CD1c-positive myeloid dendritic cell (primary cell): Measurements from ENCODE around the gene SPATS2L.

Experiments
- DNase-seq: peaks from one replicate; pipeline ENCODE4 v3.0.0-alpha.2; 2016; ENCODE audit errors: extremely low spot score

SPATS2L gene

DNA sequence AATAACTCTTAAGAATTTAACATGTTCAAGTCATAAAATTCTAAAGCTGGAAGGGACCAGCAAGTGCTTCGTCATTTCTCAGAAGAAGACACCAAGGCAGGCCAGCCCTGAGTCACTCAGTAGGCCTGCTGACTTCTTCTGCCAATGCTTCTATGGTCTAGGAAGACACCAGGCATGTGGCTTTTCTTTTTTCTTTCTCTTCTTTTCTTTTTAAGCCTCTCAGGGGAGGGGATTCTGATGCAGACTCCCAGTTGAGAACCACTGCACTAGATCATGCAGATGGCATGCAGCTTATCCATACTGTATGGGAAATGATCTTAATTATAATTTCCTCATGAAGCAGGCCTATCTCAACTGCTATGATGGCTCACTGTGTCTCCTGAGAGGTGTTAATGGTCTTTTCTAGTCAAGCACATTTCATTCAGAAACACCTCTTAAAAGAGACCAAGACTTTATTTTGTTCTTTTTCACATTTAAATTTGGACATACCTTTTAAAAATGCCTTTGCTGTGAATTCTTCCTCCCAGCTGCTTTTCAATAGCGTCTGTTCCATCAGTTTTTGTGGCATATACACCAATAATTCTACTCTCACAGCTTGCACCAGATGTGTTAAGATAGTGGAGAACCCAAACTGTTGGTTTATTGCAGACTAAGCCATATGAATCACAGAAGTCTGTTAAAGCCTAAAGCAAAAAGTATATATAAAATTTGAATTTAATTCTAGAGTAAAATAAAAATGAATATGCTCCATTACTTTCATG, 192.1 kb downstream of the SPATS2L start:
- DNase-seq: no peak

DNA sequence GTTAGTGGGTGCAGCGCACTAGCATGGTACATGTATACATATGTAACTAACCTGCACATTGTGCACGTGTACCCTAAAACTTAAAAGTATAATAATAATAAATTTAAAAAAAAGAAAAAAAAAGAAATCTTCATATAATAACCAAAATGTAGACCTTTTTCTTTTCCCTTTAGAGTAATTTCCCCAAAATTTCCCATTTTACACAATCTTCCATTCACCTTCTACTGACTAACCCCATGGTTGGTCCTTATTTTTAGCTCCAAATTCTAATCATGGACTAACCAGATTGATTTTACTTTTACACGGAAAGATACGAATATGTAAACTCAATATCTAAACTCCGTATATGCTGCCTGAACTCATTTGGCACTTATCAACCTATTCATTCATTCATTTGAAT, 195.7 kb downstream of the SPATS2L start:
- no peak for DNase-seq

DNA sequence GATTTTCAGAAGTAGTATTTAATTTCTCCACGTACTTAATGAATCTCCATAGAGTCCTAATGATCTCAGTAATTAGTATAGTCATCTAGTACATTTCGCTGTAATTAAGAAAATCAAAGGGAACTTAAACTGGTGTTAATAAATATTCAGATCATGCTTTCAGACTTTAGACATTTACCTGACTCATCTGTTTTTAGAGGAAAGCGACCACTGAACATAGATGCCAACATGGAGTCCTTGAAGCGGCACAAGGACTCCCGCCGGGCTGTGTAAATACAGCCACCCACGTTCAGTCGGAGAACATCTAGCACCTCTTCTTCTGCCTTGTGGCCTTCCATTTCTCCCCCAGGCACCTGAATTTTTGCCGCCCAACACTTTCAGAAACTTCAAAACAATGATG, 200.2 kb downstream of the SPATS2L start:
- DNase-seq: no peak

DNA sequence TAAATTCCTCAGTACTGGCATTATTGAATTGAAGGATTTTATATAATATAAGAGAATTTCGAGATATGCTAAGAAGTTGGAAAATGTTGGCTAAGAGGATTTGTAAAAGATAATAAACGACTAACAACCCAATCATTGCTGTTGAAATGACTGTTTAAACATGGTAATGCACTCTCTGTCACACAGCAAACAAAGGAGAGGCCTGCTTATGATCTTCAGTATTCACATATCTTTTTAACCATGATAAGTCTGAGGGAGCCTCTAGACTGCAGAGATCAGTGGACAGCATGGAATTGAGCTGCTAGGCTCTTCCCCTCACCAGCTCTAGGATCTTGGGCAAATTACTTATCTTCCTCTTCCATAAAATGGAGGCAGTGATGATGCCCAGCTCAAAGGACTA, 200.7 kb downstream of the SPATS2L start:
- no peak for DNase-seq

DNA sequence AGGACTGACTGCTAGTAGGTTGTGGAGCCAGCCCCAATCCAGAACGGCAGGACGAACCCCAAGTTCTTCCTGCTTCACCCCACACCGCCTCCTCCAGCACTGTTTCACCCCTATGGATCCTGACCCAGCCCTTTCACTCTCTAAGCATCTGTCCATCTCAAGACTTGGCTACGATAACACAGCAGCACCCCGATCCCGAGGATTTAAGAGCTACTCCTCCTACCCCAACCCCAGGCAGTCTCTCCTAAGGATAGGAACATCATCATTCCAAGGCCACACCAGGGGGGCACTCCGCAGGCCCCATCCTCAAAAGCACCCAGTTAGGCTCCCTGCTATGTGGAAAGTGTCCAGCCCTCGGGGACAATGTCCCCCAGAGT, 202.7 kb downstream of the SPATS2L start:
- DNase-seq: no peak

DNA sequence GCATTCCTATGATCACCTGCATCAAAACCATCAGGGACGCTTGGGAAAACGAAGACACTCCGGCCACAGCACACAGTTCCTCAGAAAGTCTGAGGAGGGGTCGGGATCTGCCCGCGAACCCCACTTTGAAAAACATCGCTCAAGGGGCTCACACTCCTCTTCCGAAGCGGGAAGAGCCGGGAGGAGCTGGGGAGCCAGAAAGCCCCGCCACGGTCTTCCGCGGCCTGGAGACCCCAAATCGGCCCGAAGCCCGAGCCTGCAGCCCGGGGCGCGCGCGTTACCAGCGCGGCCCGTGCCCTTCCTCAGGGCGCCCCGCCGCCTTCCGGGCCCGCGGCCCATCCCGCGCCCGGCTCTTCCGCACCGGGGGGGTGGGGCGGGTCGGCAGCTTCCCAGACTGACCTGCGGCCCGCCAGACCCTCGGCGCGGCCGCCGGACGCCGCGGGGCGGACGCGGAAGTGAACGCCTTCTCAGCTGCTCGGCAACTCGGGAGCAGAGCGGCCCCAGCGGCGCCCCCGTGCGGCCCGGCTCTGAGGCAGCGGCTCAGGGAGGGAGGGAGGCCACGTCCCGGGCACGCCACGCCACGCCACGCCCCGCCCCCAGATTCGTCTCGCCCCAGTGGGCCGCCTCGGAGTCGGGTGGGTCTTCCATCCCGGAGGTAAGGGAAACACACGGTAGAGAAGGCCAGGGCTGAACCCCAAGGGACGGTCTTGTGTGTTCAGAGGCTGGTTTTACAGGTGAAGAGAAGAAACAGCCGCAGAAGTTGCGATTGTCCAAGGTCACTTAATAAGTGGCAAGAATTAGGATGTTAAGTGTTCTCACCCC, 203.3 kb downstream of the SPATS2L start, which contains the start of gene KCTD18:
Gene KCTD18 (minus strand): TSS at position 457 of the 822 bp plus-strand sequence. CDS start 3,052 bp downstream, outside the sequence.
- peak; percentile 93 for DNase-seq

DNA sequence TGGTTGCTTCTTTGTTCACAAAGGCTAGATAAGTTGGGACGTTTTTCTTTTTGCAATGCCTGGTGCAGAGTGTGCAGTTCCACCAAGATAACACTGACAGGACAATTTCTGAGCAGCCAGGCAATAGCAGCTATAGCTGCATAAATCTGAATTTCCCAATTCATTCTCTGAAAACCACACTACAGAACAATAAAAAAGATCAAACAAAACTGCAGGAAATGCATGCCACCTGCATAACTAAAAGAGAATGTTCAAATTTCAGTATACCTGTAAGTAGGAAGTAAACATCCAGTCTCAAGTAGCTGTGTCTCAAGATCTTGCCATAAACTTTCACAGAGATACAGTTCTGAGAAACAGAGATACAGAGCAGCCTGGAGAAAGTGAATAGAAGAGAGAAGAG, 208.7 kb downstream of the SPATS2L start:
- DNase-seq: no peak

DNA sequence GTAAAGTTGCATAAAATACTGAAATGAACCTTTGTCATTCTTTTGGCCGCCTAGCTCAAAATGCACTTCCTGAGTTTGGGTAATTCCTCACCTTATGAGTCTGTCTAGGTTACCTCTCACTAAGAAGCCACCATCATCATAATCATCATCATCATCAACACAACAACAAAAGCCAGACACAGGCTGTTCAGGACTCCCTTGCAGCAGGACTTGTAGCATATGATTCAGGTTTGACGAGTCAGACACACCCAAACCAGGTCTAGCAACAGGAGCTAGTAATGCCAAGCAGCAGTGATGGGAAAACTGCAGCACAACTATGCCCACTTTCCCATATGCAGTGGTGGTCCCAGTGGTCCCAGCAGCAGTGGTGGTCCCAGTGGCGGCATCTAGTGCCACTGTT, 216.7 kb downstream of the SPATS2L start:
- DNase-seq: no peak

DNA sequence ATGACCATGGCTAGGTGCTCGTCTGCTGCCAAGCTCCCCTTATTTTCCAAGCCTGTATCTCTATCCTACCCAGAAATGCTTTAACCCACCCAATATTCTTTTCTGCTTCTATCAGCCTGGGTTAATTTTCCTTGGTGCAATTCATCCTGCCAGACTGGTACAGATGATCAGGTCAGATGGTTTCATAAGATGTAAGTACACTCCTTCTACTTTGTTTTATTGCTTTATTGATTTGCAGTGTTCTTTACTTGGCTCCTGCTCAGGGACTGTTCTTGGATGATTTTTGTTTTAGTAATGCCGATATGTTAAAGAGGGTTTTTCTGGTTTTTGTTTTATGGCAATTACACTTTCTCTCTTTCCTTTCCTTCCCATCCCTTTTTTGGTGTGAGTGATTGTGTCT, 217.1 kb downstream of the SPATS2L start:
- no peak for DNase-seq

DNA sequence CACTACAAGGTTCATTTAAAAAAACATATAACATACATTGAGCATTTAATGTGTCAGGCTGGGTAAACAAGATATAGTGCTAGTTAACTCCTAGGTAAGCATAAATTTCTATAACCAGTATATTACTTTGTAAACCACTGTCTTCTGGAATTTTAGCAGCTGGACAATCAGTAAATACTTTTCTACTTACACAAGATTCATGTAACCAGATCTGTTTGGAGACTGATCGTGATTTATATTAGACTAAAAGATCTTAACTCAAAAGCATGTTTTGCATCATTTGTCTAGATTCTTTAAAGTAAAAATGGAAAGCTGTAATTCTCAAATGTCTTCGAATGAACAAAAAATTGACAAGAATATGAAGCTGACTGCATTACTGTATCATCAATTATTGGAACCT, 218.6 kb downstream of the SPATS2L start:
- no peak for DNase-seq

DNA sequence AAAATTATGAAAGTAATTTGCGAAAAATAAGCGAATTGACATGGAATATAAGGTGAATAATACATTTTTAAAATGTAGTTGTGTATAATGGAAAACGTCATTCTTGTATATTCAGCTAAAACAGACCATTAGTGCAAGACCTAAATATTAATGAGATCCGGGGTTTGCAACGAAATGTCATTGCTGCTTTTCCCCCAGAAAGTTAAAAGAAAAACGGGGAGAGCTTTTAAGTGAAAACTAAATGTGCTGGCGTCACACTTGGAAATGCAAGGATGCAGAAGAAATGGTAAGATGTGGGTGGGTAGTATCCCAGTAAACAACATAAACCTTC, 219.0 kb downstream of the SPATS2L start:
- no peak for DNase-seq

DNA sequence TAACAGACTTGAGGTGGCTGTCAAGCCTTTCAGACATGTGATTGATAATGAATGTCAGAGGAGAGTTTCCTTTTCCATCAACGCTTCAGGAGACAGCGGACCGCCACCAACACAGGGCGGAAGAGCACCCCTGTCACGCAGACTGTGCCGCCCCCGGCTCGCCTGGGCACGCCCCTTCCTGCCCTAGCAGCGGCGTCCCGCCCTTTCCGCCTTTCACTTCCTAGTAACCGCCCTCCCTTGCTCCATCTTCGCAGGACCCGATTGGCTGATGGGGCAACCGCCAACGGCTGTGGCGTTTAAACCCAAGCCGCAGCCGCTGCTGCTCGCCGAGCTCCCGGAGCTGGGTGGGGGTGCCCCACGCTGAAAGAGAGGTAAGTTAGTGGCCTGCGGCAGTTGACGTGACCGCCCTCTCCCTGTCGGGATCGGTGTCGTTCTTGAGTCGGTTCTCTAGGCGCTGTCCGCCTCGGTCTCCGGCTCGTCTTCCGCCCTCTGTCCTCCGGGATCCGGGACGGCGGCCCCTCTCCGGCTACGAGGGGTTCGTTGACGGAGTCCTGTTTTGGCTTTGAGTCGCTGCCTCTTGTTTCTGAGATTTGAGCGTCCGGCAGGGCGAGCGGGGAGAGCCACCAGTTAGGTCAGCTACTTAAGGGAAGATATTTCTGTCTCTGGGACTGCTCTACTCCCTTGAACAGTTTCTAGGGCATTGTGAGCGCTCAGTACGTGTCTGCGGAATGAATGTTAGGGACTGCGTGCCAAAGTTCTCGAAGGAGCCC, 219.6 kb downstream of the SPATS2L start, which contains the start of gene SGO2:
Gene SGO2 (plus strand): TSS at position 326 of the 770 bp plus-strand sequence. CDS start 6,769 bp downstream, outside the sequence.
- DNase-seq: peak; percentile 98

DNA sequence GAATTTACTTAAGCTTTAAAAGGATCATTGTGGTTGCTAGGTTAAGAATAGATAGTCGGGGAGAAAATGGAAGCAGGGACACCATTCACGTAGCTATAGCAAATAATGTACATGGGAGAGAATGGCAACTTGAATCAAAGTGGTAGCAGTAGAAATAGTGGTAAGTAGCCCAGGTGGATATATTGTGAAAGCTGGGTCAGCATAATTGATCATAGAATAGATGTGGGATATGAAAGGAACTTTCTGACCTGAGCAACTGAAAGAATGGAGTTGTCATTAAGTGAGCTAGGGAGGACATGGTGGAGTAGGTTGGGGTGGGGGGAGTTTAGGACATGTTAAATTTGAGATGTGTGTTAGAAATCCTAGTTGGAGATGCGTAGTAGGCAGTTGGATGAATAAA, 221.7 kb downstream of the SPATS2L start:
- no peak for DNase-seq
